ENCODE results near the gene SATL1.
"Not testable (repeated sequence)": the region's sequence is repeated elsewhere in the genome, so short reads cannot be mapped to it uniquely, and the experiment has no call there.

Gene SATL1

DNA sequence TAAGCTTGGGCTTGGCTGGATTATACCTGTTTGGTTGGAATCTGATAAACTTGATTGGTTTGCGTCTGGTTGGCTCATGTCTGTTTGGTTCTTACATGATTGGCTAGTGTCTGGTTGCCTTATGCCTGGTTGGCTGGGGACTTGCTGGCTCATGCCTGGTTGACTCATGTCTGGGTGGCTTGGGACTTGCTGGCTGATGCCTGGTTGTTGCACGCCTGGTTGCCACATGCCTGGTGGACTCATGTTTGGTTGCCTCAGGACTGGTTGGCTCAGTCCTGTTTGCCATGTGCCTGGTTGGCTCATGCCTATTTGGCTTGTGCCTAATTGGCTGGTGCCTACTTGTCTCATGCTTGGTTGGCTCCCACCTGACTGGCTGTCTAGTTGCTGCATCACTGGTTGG, 135.4 kb downstream of the SATL1 start:
- no peak for DNase-seq (ENCODE audit: low read depth in 3 of 3)

DNA sequence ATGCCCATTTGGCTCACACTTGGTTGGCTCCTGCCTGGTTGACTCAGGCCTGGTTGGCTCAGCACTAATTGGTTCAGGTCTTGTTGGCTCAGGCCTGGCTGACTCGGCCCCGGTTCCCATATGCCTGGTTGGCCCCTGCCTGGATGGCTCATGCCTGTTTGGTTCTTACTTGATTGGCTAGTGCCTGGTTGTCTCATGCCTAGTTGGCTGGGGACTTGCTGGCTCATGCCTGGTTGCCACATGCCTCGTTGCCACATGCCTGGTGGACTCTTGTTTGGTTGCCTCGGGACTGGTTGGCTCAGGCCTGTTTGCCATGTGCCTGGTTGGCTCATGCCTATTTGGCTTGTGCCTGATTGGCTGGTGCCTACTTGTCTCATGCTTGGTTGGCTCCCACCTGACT, 136.2 kb downstream of the SATL1 start:
- no peak for DNase-seq (ENCODE audit: low read depth in 3 of 3)

DNA sequence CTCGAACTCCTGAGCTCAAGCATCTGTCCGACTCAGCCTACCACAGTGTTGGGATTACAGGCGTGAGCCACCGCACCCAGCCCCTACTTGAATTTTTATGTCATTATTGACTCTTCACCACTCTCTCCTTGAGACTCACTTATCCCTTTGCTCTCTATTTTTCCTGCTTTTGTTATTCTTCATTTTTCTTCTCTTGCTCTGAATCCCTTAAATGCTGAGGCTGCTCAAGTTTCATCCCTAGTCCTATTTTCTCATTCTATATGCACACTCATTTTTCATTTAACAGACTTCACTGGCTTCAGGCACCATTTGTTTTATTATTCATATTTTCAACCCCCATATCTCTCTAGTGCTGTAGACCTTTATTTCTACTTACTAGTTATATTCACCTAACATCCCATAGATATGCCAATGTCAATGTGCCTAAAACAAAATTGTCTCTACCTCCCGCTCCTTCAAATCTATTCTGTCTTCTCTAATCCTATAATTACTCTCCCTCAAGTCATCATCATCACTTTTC, 154.2 kb downstream of the SATL1 start:
- no peak for DNase-seq (ENCODE audit: low read depth in 3 of 3)

DNA sequence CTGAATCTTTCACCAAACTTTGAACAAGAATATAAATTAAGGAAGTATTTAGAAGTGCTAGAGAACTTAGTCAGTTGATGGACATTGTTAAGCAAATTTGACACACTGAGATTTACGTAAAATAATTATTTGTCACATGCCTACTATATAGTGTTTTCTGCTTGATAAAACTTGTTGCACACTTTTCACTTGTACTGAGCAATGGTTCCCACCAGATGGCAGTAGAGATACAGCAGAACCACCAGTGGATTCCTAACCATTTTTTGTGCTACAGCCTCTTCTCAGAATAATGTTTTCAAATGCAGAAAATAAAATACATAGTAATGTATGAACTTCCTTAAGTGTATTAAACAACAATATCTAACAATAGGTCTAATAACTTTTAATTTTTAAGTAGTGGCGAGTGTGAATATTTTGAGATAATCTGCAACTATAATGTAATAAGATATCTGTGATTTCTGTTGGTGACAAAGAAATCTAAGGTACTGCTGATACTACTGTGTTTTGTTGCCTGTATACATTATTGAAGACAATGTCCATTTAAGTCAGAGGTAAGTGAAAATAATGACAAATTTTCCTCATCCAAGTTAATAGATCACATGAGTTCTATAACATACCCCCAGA, 158.7 kb downstream of the SATL1 start:
- no peak for DNase-seq (ENCODE audit: low read depth in 3 of 3)

DNA sequence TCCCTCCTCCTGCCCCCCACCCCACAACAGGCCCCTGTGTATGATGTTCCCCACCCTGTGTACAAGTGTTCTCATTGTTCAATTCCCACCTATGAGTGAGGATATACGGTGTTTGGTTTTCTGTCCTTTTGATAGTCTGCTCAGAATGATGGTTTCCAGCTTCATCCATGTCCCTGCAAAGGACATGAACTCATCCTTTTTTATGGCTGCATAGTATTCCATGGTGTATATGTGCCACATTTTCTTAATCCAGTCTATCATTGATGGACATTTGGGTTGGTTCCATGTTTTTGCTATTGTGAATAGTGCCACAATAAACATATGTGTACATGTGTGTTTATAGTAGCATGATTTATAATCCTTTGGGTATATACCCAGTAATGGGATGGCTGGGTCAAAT, 166.3 kb downstream of the SATL1 start:
- DNase-seq (ENCODE audit: low read depth in 3 of 3) = not testable (repeated sequence)

DNA sequence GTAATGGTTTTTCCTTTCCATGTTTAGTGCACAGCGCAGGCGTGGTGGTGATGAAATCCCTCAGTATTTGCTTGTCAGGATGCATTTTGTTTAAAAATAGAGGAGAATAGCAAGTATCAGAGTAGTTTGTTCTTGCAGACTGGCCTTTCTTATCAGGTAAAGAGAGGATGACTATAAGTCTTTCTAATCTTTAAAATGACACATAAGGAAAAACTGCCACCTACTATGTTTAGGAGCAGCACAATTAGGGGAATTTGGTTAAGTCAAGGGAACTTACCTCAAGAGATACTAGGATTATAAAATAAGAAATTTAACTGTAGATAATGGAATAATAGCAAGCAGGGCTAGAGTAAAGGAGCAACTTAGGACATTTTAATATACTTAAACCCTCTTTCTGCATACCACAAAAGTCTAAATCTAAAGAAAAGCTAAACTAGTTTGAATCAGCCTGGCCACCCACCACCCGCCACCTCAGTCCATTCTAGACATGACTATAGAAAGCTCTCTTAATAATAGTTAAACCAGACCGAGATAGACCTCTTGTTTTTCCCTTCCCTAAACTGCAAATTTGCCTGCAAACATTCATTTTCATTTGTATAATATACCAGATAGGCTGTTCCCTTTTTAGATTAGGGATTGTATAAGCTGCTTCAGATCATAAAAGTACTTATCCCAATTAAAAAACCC, 177.9 kb downstream of the SATL1 start:
- DNase-seq (ENCODE audit: low read depth in 3 of 3) = no peak

DNA sequence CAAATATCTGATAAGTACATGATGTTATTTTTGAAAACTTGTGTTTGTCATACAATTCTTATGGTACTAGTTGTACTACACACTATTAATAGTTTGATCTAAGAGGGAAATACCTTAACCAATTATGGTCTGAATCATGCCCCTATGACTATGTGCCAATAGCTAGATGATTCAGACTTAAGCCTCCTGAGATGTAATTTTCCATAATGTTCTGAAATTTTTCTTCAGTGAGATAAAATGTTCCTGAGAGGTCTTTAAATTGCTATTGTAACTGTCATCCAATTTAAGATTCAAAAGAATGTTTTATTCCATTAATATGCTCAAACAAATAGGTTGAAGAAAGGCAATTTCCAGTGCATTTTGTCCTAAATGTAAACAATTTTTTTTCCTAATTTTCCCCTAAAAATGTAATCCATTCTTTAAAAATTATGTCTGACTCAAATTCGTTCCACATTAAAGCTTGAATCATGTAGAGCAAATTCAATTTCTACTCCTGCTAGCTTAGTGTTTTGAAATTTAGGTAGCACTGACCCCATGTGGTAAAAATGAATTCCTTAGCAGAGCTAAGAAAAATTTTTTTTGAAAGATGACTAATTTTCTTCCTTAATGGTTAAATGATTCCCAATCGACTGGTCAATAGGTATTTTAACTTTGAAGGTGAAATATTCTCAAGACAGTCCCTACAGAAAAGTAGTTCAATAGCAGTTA, 190.8 kb downstream of the SATL1 start:
- no peak for DNase-seq (ENCODE audit: low read depth in 3 of 3)

DNA sequence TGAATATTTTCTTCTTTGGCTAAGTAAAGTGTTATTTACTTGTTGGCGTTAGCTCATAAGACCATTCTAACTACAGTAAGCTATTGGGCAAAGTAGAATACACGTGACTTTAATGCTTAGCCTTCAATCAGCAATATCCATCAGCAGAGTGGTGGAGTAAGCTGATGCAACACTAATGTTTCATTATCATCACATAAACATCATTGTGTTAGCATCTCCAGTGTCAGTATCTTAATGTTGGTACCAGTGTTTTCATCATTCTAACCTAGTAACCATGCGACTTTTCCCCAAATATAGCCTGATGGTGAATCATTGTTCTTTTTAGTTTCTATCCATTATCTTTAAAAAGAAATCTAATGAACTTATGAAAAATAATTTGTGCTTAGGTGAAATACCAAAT, 191.4 kb downstream of the SATL1 start:
- DNase-seq (ENCODE audit: low read depth in 3 of 3) = no peak

DNA sequence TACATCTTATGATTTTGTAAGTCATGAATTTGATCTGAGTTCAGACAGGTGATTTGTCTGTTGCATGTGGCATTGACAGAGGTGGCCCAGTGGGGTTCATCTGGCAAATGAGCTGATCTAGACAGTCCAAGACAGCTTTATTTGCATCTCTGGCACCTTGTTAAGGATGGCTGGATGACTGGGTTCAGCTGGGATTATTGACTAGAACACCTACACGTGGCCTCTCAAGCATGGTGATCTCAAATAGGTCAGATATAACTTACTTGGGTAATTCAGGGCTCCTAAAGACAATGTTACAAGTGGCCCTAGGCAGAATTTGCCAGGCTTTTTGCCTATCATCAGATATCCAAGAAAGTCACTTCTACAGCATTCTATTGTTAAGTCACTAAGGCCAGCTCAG, 192.0 kb downstream of the SATL1 start:
- no peak for DNase-seq (ENCODE audit: low read depth in 3 of 3)
